SU-DHL-6 (cell line): ENCODE measurements around the gene CALM3.

ENCODE experiments used
- H2AFZ ChIP-seq: fragments of 200-600 bp; sonication (generic); 2 replicates; pipeline ENCODE4 v1.6.1; 2014; ENCODE audit warnings: low read depth, mild to moderate bottlenecking, moderate library complexity, mixed read lengths, antibody characterized with exemption, low read length; ENCODE audit not compliant: severe bottlenecking
- H3F3A ChIP-seq: fragments of 200-600 bp; shearing (Covaris generic); 2 replicates; pipeline ENCODE4 v1.6.0; 2016; ENCODE audit warnings: antibody characterized with exemption, mild to moderate bottlenecking; ENCODE audit not compliant: insufficient read depth
- H3K27ac ChIP-seq: fragments of 200-600 bp; sonication (generic); 2 replicates; pipeline ENCODE4 v1.5.1; 2016; ENCODE audit warnings: low read depth, mild to moderate bottlenecking, low read length, moderate library complexity, mixed read lengths
- H3K27me3 ChIP-seq: fragments of 200-600 bp; sonication (generic), shearing (Covaris generic); 2 replicates; pipeline ENCODE4 v1.6.0; 2014; ENCODE audit warnings: mild to moderate bottlenecking, low read length
- H3K36me3 ChIP-seq: fragments of 200-600 bp; sonication (generic); 2 replicates; pipeline ENCODE4 v1.6.1; 2014; ENCODE audit warnings: mild to moderate bottlenecking, low read length, mixed read lengths
- H3K4me2 ChIP-seq: fragments of 300-600, 200-600 bp; shearing (Covaris generic), sonication (generic); 2 replicates; pipeline ENCODE4 v1.6.0; 2014; ENCODE audit warnings: low read length, low read depth, mild to moderate bottlenecking; ENCODE audit not compliant: poor library complexity, severe bottlenecking
- H3K4me3 ChIP-seq: fragments of 200-600 bp; sonication (generic); 2 replicates; pipeline ENCODE4 v1.5.1; 2014; ENCODE audit warnings: antibody characterized with exemption, low read length, mild to moderate bottlenecking, mixed read lengths; ENCODE audit not compliant: insufficient read depth, poor library complexity, severe bottlenecking
- H3K79me2 ChIP-seq: fragments of 200-600 bp; sonication (generic); 2 replicates; pipeline ENCODE4 v1.6.1; 2014; ENCODE audit warnings: mild to moderate bottlenecking, low read length, moderate library complexity; ENCODE audit not compliant: insufficient read depth
- H3K9ac ChIP-seq: fragments of 200-600 bp; sonication (generic); 2 replicates; pipeline ENCODE4 v1.7.0; 2014; ENCODE audit warnings: mild to moderate bottlenecking, low read length
- H3K9me2 ChIP-seq: fragments of 200-600 bp; sonication (generic); replicated peaks from 2 replicates; pipeline ENCODE4 v1.6.1; 2014; ENCODE audit warnings: low read length; ENCODE audit not compliant: insufficient read depth
- H3K9me3 ChIP-seq: fragments of 200-600 bp; sonication (generic); 2 replicates; pipeline ENCODE4 v1.6.1; 2014; ENCODE audit warnings: low read length, mixed read lengths; ENCODE audit not compliant: insufficient read depth
- H4K20me1 ChIP-seq: fragments of 200-600 bp; sonication (generic); 2 replicates; pipeline ENCODE4 v1.6.1; 2014; ENCODE audit warnings: low read depth, mild to moderate bottlenecking, antibody characterized with exemption, low read length, moderate library complexity, mixed read lengths
- CTCF ChIP-seq: fragments of 200-600 bp; sonication (generic); IDR thresholded peaks from one replicate; pipeline ENCODE4 v1.5.1; 2017; ENCODE audit warnings: antibody characterized with exemption, mild to moderate bottlenecking, low read length, moderate library complexity; ENCODE audit not compliant: insufficient read depth, poor library complexity, severe bottlenecking
- EZH2phosphoT487 ChIP-seq: fragments of 200-600 bp; sonication (generic), shearing (Covaris generic); conservative IDR thresholded peaks from 2 replicates; pipeline ENCODE4 v1.6.1; 2018; ENCODE audit warnings: mild to moderate bottlenecking, antibody characterized with exemption, low read length, moderate library complexity, mixed read lengths

The CALM3 gene

GRCh38 chr19:46639358-46640182, 38.4 kb downstream of the CALM3 start:
- Histone ChIP-seq H4K20me1 (no peaks in the 10 kb centered on the region), H3K27me3 (no peaks in the 10 kb centered on the region), H3K9me2 (no peaks in the 10 kb centered on the region), H2AFZ (no peak overlapping the region), H3K9ac (no peak overlapping the region), H3K4me2 (peak overlapping the region; percentile 53), H3K27ac (no peak overlapping the region), H3K36me3 (no peaks in the 10 kb centered on the region), H3K9me3 (no peaks in the 10 kb centered on the region), H3K4me3 (no peak overlapping the region), H3F3A (no peaks in the 10 kb centered on the region), H3K79me2 (no peaks in the 10 kb centered on the region)
- TF ChIP-seq CTCF (no peak), EZH2phosphoT487 (no peak)

GRCh38 chr19:46640656-46641055, 39.5 kb downstream of the CALM3 start:
- no peaks in the 10 kb centered on the region for H3K27me3 ChIP-seq

GRCh38 chr19:46644720-46645119, 43.6 kb downstream of the CALM3 start:
- no peaks in the 10 kb centered on the region for H3K36me3 ChIP-seq
- H3K27ac ChIP-seq, result no peak overlapping the region
- H4K20me1 ChIP-seq, result no peaks in the 10 kb centered on the region
- no peak overlapping the region for H3K4me2 ChIP-seq
- no peak overlapping the region for H3K9ac ChIP-seq
- no peak overlapping the region for H2AFZ ChIP-seq
- no peaks in the 10 kb centered on the region for H3K27me3 ChIP-seq
- no peak overlapping the region for H3K4me3 ChIP-seq
- no peaks in the 10 kb centered on the region for H3K9me2 ChIP-seq
- TF ChIP-seq CTCF (no peak), EZH2phosphoT487 (no peak)
- H3F3A ChIP-seq, result no peaks in the 10 kb centered on the region
- H3K79me2 ChIP-seq, result no peaks in the 10 kb centered on the region
- no peaks in the 10 kb centered on the region for H3K9me3 ChIP-seq

More at GRCh38 chr19:46640656-46641055, 39.5 kb downstream of the CALM3 start:
- no peaks in the 10 kb centered on the region for H4K20me1 ChIP-seq
- no peaks in the 10 kb centered on the region for H3K79me2 ChIP-seq
- H3K9me3 ChIP-seq, result no peaks in the 10 kb centered on the region
- no peaks in the 10 kb centered on the region for H3F3A ChIP-seq
- no peak overlapping the region for H3K4me3 ChIP-seq
- no peak overlapping the region for H3K27ac ChIP-seq
- H2AFZ ChIP-seq, result no peak overlapping the region
- H3K9me2 ChIP-seq, result no peaks in the 10 kb centered on the region
- H3K9ac ChIP-seq, result no peak overlapping the region
- no peak for TF ChIP-seq CTCF
- no peak for TF ChIP-seq EZH2phosphoT487
- no peak overlapping the region for H3K4me2 ChIP-seq
- H3K36me3 ChIP-seq, result no peaks in the 10 kb centered on the region
